SK-N-SH (cell line): ENCODE measurements around the gene CCL23. TPM values are rescaled to one million over a fixed set of nuclear protein-coding genes. Genes with fewer than 3 reads are reported as not detected.
"Not testable (repeated sequence)": the region's sequence is repeated elsewhere in the genome, so short reads cannot be mapped to it uniquely, and the experiment has no call there.

ENCODE experiments used
- CTCF ChIA-PET: fragments of 300-600, 350-600 bp; formaldehyde crosslinking; extraction: SDS; loops from one replicate; lab custom pipeline; 2021; lab: Yijun Ruan, JAX
- POLR2A ChIA-PET: fragments of 350-600 bp; sonication (Branson Sonifier 250); formaldehyde crosslinking; extraction: SDS; loops from one replicate; lab custom pipeline; 2020; ENCODE audit warnings: antibody characterized with exemption, inconsistent platforms; lab: Yijun Ruan, JAX
- DNase-seq: peaks from one replicate; pipeline ENCODE4 v3.0.0; 2012
- H2AFZ ChIP-seq: fragments of 200-600 bp; sonication (generic); 2 replicates; pipeline ENCODE4 v1.8.1; 2016; ENCODE audit warnings: antibody characterized with exemption, mild to moderate bottlenecking, low read depth
- H3F3A ChIP-seq: fragments of 200-600 bp; sonication (generic); replicated peaks from 2 replicates; pipeline ENCODE3; 2016; ENCODE audit warnings: antibody characterized with exemption, mild to moderate bottlenecking; ENCODE audit not compliant: insufficient read depth
- H3K27ac ChIP-seq, 2 experiments: fragments of 200-500 bp in 1 of 2; fragments of 200-600 bp in 1 of 2; sonication (Bioruptor generic) in 1 of 2; sonication (generic), shearing (Covaris generic) in 1 of 2; 2 replicates each; pipeline versions ENCODE4 v1.5.1 to v1.6.1; 2014 to 2016; ENCODE audit warnings: low read depth in 2 of 2, inconsistent platforms in 1 of 2, low read length in 1 of 2, mild to moderate bottlenecking in 1 of 2, mixed read lengths in 1 of 2
- H3K27me3 ChIP-seq: fragments of 200-600 bp; sonication (generic), shearing (Covaris generic); 2 replicates; pipeline ENCODE4 v1.6.1; 2016; ENCODE audit warnings: mixed run types; ENCODE audit not compliant: insufficient read depth
- H3K36me3 ChIP-seq, 2 experiments: fragments of 200-500 bp in 1 of 2; fragments of 200-600 bp in 1 of 2; sonication (Bioruptor generic) in 1 of 2; sonication (generic) in 1 of 2; replicated peaks in 1 of 2; 2 replicates each; pipeline versions ENCODE3 to v1.5.1; 2014 to 2016; ENCODE audit warnings: low read length in 1 of 2, mild to moderate bottlenecking in 1 of 2; ENCODE audit not compliant: insufficient read depth in 2 of 2, control insufficient read depth in 1 of 2
- H3K4me1 ChIP-seq, 2 experiments: fragments of 200-500 bp in 1 of 2; fragments of 200-600 bp in 1 of 2; sonication (Bioruptor generic) in 1 of 2; sonication (generic), shearing (Covaris generic) in 1 of 2; 2 replicates each; pipeline versions ENCODE4 v1.5.1 to v1.6.1; 2014 to 2016; ENCODE audit warnings: low read depth in 1 of 2, low read length in 1 of 2, mixed run types in 1 of 2; ENCODE audit not compliant: insufficient read depth in 2 of 2, control insufficient read depth in 1 of 2
- H3K4me2 ChIP-seq: fragments of 200-600 bp; sonication (generic), shearing (Covaris generic); 2 replicates; pipeline ENCODE4 v1.6.1; 2017; ENCODE audit warnings: mixed run types
- H3K4me3 ChIP-seq, 2 experiments: fragments of 200-500 bp in 1 of 2; fragments of 200-600 bp in 1 of 2; sonication (Bioruptor generic) in 1 of 2; sonication (generic), shearing (Covaris generic) in 1 of 2; 2 replicates each; pipeline versions ENCODE4 v1.5.1 to v1.8.1; 2014 to 2016; ENCODE audit warnings: low read depth in 2 of 2, inconsistent platforms in 1 of 2, low read length in 1 of 2, mild to moderate bottlenecking in 1 of 2, mixed read lengths in 1 of 2, moderate library complexity in 1 of 2
- H3K79me2 ChIP-seq: fragments of 200-600 bp; sonication (generic); 2 replicates; pipeline ENCODE4 v1.8.1; 2017; ENCODE audit warnings: mild to moderate bottlenecking; ENCODE audit not compliant: insufficient read depth
- H3K9ac ChIP-seq: fragments of 200-600 bp; sonication (generic); 2 replicates; pipeline ENCODE4 v1.6.1; 2017; ENCODE audit warnings: mixed run types
- H3K9me2 ChIP-seq: fragments of 200-600 bp; sonication (generic); 2 replicates; pipeline ENCODE4 v1.6.1; 2017; ENCODE audit warnings: mixed run types
- H3K9me3 ChIP-seq: fragments of 200-600 bp; sonication (generic); 2 replicates; pipeline ENCODE4 v1.6.1; 2017; ENCODE audit warnings: mixed run types, mild to moderate bottlenecking, moderate library complexity
- H4K20me1 ChIP-seq: fragments of 200-600 bp; sonication (generic); 2 replicates; pipeline ENCODE4 v1.6.1; 2017; ENCODE audit warnings: mild to moderate bottlenecking, mixed run types; ENCODE audit not compliant: insufficient read depth
- ELF1 ChIP-seq: IDR thresholded peaks from 2 replicates; pipeline ENCODE4 v1.4.0; 2012
- EZH2phosphoT487 ChIP-seq: fragments of 200-600 bp; sonication (generic); IDR thresholded peaks from 2 replicates; pipeline ENCODE4 v1.6.1; 2017; ENCODE audit warnings: low read depth, mixed run types, mild to moderate bottlenecking, antibody characterized with exemption, moderate library complexity, borderline replicate concordance
- FOXM1 ChIP-seq: IDR thresholded peaks from 2 replicates; pipeline ENCODE4 v1.4.0; 2012; ENCODE audit warnings: low read depth, mild to moderate bottlenecking
- IRF3 ChIP-seq: fragments of 150-350 bp; IDR thresholded peaks from 2 replicates; pipeline ENCODE4 v1.6.1; 2016; ENCODE audit warnings: mild to moderate bottlenecking, low read depth, low read length
- JUND ChIP-seq: IDR thresholded peaks from 2 replicates; pipeline ENCODE4 v1.4.0; 2012
- NFIC ChIP-seq: IDR thresholded peaks from 2 replicates; pipeline ENCODE4 v1.4.0; 2012; ENCODE audit warnings: borderline replicate concordance
- NRF1 ChIP-seq: IDR thresholded peaks from 2 replicates; pipeline ENCODE4 v1.6.1; 2012; ENCODE audit warnings: low read depth, mild to moderate bottlenecking, low read length
- POLR2AphosphoS5 ChIP-seq: IDR thresholded peaks from 2 replicates; pipeline ENCODE4 v1.6.1; 2012; ENCODE audit warnings: low read depth, low read length
- REST ChIP-seq: IDR thresholded peaks from 2 replicates; pipeline ENCODE4 v1.6.1; 2012; ENCODE audit warnings: mild to moderate bottlenecking, low read depth, low read length, moderate library complexity
- RXRA ChIP-seq: IDR thresholded peaks from 2 replicates; pipeline ENCODE4 v1.4.0; 2012; ENCODE audit warnings: low read depth, mild to moderate bottlenecking, borderline replicate concordance
- SMC3 ChIP-seq: IDR thresholded peaks from 2 replicates; pipeline ENCODE4 v1.6.1; 2012; ENCODE audit warnings: low read depth, low read length, improper control_type of control experiment
- WGBS: methylation state at CpG from one replicate; pipeline ENCODE4 v1.1.6; 2017; ENCODE audit warnings: low lambda C conversion rate; 5-methylcytosine and 5-hydroxymethylcytosine counted together
- polyA plus RNA-seq, 3 experiments: library from polyadenylated mRNA; depleted of rRNA; stranded (reverse); fragments of >200 nt; gene quantifications; 2 replicates each; pipeline ENCODE4 v1.2.3, GENCODE V29; 2012
- TF ChIP-seq, protein P1 (sequence below): IDR thresholded peaks from 2 replicates; pipeline ENCODE4 v1.4.0; 2012; ENCODE audit warnings: low read depth
- TF ChIP-seq, protein P2 (sequence below): fragments of 200-600 bp; sonication (generic); IDR thresholded peaks from 2 replicates; pipeline ENCODE4 v1.6.1; 2017; ENCODE audit warnings: antibody characterized with exemption, mild to moderate bottlenecking, moderate library complexity
- TF ChIP-seq, protein P3 (sequence below): IDR thresholded peaks from 2 replicates; pipeline ENCODE4 v1.4.0; 2012; ENCODE audit warnings: low read depth, borderline replicate concordance

The CCL23 gene
- polyA plus RNA-seq, 1 of the 3 experiments (the other 2 are of a cell fraction) = not detected

- Histone ChIP-seq H3K27me3 (no peaks in the 10 kb centered on the region; the same call in 1 of the 2 replicates), H3K9me2 (no peaks in the 10 kb centered on the region), H3K9me3 (no peaks in the 10 kb centered on the region), H2AFZ (no peak overlapping the region), H3K4me2 (no peak overlapping the region), H3K36me3 (no peaks in the 10 kb centered on the region), H3K4me3 (no peak overlapping the region), H3K4me1 (no peaks in the 10 kb centered on the region), H3K27ac (no peak overlapping the region), H3K9ac (no peak overlapping the region), H3K79me2 (no peaks in the 10 kb centered on the region), H3F3A (no peaks in the 10 kb centered on the region), H4K20me1 (no peaks in the 10 kb centered on the region)
- TF ChIP-seq, protein P1, sequence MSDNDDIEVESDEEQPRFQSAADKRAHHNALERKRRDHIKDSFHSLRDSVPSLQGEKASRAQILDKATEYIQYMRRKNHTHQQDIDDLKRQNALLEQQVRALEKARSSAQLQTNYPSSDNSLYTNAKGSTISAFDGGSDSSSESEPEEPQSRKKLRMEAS = no peak
- TF ChIP-seq FOXM1 (no peak), SMC3 (no peak), POLR2AphosphoS5 (no peak), NFIC (no peak), NRF1 (no peak), JUND (no peak), RXRA (no peak)
- ChIA-PET POLR2A (no interaction called here), CTCF (no interaction called here)
- no peak for DNase-seq
- 3% methylated on average over 11 of the region's 11 CpGs for WGBS
Measured at GRCh38 chr17:35998018-35998545, 19.7 kb downstream of the CCL23 start.

GRCh38 chr17:35995346-35995745 lies 22.4 kb downstream of the CCL23 start:
- H4K20me1 ChIP-seq, H3K9ac ChIP-seq, DNase-seq, H3F3A ChIP-seq, H3K4me2 ChIP-seq, POLR2A ChIA-PET, CTCF ChIA-PET, H3K27ac ChIP-seq, H3K27me3 ChIP-seq, H2AFZ ChIP-seq, H3K36me3 ChIP-seq, H3K9me2 ChIP-seq, H3K79me2 ChIP-seq, H3K4me1 ChIP-seq, H3K9me3 ChIP-seq, H3K4me3 ChIP-seq: not testable (repeated sequence)
- WGBS = 7% methylated on average over 2 of the region's 2 CpGs

- H3K27me3 ChIP-seq = peaks cover 6% of the 10 kb centered on the region; the same call in 1 of the 2 replicates
- ChIA-PET CTCF (interaction anchor here (1.0 to 2.7 kb wide), 2 partner anchors 16 to 20 kb away, joined by 3 to 10 read pairs; no protein-coding TSS in a partner anchor), POLR2A (no interaction called here)
- no peak overlapping the region for H3K4me2 ChIP-seq
- H3K27ac ChIP-seq = no peak overlapping the region
- no peak overlapping the region for H3K4me3 ChIP-seq
- WGBS = 11% methylated on average over 2 of the region's 2 CpGs
- no peaks in the 10 kb centered on the region for H3K9me2 ChIP-seq
- H3K79me2 ChIP-seq = no peaks in the 10 kb centered on the region
- no peak overlapping the region for H2AFZ ChIP-seq
- no peaks in the 10 kb centered on the region for H4K20me1 ChIP-seq
- DNase-seq = no peak
- H3K9ac ChIP-seq = no peak overlapping the region
- H3K9me3 ChIP-seq = no peaks in the 10 kb centered on the region
- no peaks in the 10 kb centered on the region for H3F3A ChIP-seq
- no peaks in the 10 kb centered on the region for H3K36me3 ChIP-seq
- no peaks in the 10 kb centered on the region for H3K4me1 ChIP-seq
- no peak for TF ChIP-seq EZH2phosphoT487
- no peak for TF ChIP-seq IRF3
- TF ChIP-seq ELF1 = no peak
- TF ChIP-seq REST = no peak
- TF ChIP-seq, protein P2, sequence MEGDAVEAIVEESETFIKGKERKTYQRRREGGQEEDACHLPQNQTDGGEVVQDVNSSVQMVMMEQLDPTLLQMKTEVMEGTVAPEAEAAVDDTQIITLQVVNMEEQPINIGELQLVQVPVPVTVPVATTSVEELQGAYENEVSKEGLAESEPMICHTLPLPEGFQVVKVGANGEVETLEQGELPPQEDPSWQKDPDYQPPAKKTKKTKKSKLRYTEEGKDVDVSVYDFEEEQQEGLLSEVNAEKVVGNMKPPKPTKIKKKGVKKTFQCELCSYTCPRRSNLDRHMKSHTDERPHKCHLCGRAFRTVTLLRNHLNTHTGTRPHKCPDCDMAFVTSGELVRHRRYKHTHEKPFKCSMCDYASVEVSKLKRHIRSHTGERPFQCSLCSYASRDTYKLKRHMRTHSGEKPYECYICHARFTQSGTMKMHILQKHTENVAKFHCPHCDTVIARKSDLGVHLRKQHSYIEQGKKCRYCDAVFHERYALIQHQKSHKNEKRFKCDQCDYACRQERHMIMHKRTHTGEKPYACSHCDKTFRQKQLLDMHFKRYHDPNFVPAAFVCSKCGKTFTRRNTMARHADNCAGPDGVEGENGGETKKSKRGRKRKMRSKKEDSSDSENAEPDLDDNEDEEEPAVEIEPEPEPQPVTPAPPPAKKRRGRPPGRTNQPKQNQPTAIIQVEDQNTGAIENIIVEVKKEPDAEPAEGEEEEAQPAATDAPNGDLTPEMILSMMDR = no peak
- TF ChIP-seq, protein P3, sequence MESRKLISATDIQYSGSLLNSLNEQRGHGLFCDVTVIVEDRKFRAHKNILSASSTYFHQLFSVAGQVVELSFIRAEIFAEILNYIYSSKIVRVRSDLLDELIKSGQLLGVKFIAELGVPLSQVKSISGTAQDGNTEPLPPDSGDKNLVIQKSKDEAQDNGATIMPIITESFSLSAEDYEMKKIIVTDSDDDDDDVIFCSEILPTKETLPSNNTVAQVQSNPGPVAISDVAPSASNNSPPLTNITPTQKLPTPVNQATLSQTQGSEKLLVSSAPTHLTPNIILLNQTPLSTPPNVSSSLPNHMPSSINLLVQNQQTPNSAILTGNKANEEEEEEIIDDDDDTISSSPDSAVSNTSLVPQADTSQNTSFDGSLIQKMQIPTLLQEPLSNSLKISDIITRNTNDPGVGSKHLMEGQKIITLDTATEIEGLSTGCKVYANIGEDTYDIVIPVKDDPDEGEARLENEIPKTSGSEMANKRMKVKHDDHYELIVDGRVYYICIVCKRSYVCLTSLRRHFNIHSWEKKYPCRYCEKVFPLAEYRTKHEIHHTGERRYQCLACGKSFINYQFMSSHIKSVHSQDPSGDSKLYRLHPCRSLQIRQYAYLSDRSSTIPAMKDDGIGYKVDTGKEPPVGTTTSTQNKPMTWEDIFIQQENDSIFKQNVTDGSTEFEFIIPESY = no peak
Measured at GRCh38 chr17:35991075-35991474, 26.7 kb downstream of the CCL23 start.
